Neural cell (in vitro differentiated cells): ENCODE measurements around the gene HCN1. TPM values are rescaled to one million over a fixed set of nuclear protein-coding genes. Genes with fewer than 3 reads are reported as not detected.

ENCODE experiments used
- H2AFZ ChIP-seq: fragments of 200-600, 300-800 bp; sonication (generic), shearing (Covaris generic); 2 replicates; pipeline ENCODE4 v1.6.0; 2014; ENCODE audit warnings: low read depth, mild to moderate bottlenecking, antibody characterized with exemption, low read length, moderate library complexity
- H3F3A ChIP-seq: fragments of 200-600 bp; shearing (Covaris generic); 2 replicates; pipeline ENCODE4 v1.6.1; 2016; ENCODE audit warnings: mild to moderate bottlenecking, moderate library complexity, mixed read lengths, antibody characterized with exemption, low read length; ENCODE audit not compliant: insufficient read depth, poor library complexity, severe bottlenecking
- H3K27ac ChIP-seq: fragments of 200-600, 300-800 bp; sonication (generic), shearing (Covaris generic); 2 replicates; pipeline ENCODE4 v1.5.1; 2014; ENCODE audit warnings: mild to moderate bottlenecking, low read length, moderate library complexity
- H3K27me3 ChIP-seq: fragments of 300-800, 200-600 bp; sonication (generic), shearing (Covaris generic); 2 replicates; pipeline ENCODE4 v1.6.0; 2014; ENCODE audit warnings: mild to moderate bottlenecking, low read depth, low read length, moderate library complexity; ENCODE audit not compliant: insufficient read depth
- H3K36me3 ChIP-seq: fragments of 300-800, 200-600 bp; sonication (generic), shearing (Covaris generic); 2 replicates; pipeline ENCODE4 v1.5.1; 2014; ENCODE audit warnings: mild to moderate bottlenecking, antibody characterized with exemption, low read length, moderate library complexity; ENCODE audit not compliant: insufficient read depth
- H3K4me2 ChIP-seq: fragments of 300-800, 200-600 bp; sonication (generic), shearing (Covaris generic); 2 replicates; pipeline ENCODE4 v1.6.0; 2014; ENCODE audit warnings: mild to moderate bottlenecking, low read length
- H3K4me3 ChIP-seq: fragments of 300-800, 200-600 bp; sonication (generic), shearing (Covaris generic); 2 replicates; pipeline ENCODE4 v1.5.1; 2014; ENCODE audit warnings: mild to moderate bottlenecking, low read length, moderate library complexity
- H3K79me2 ChIP-seq: fragments of 200-600 bp; shearing (Covaris generic); replicated peaks from 2 replicates; pipeline ENCODE4 v1.6.0; 2014; ENCODE audit warnings: mild to moderate bottlenecking, low read length, moderate library complexity; ENCODE audit not compliant: insufficient read depth
- H3K9ac ChIP-seq: fragments of 300-800, 200-600 bp; sonication (generic), shearing (Covaris generic); 2 replicates; pipeline ENCODE4 v1.6.1; 2016; ENCODE audit warnings: mild to moderate bottlenecking, low read length, mixed read lengths
- H3K9me2 ChIP-seq: fragments of 200-600 bp; shearing (Covaris generic); 2 replicates; pipeline ENCODE4 v1.6.1; 2016; ENCODE audit warnings: mild to moderate bottlenecking, low read length, mixed read lengths; ENCODE audit not compliant: insufficient read depth
- H3K9me3 ChIP-seq: fragments of 200-600, 300-800 bp; sonication (generic), shearing (Covaris generic); 2 replicates; pipeline ENCODE4 v1.6.1; 2016; ENCODE audit warnings: mild to moderate bottlenecking, mixed run types, low read length, moderate library complexity, mixed read lengths
- H4K20me1 ChIP-seq: fragments of 200-600 bp; shearing (Covaris generic); 2 replicates; pipeline ENCODE4 v1.6.1; 2016; ENCODE audit warnings: mild to moderate bottlenecking, mixed run types; ENCODE audit not compliant: insufficient read depth
- EP300 ChIP-seq: fragments of 450-650 bp; conservative IDR thresholded peaks from 2 replicates; pipeline ENCODE4 v1.6.1; 2014; ENCODE audit warnings: antibody characterized with exemption, mild to moderate bottlenecking, moderate library complexity; ENCODE audit not compliant: poor library complexity, severe bottlenecking
- EZH2 ChIP-seq: fragments of 200-600, 300-800 bp; shearing (Covaris generic), sonication (generic); IDR thresholded peaks from 2 replicates; pipeline ENCODE4 v1.6.1; 2014; ENCODE audit warnings: antibody characterized with exemption, low read length, borderline replicate concordance, mild to moderate bottlenecking; ENCODE audit not compliant: insufficient read depth, poor library complexity, severe bottlenecking
- MXI1 ChIP-seq: fragments of 450-650 bp; conservative IDR thresholded peaks from 2 replicates; pipeline ENCODE4 v1.6.1; 2014; ENCODE audit warnings: antibody characterized with exemption, mild to moderate bottlenecking; ENCODE audit not compliant: poor library complexity, severe bottlenecking
- POLR2AphosphoS5 ChIP-seq: IDR thresholded peaks from 2 replicates; pipeline ENCODE4 v1.6.1; 2012
- RAD21 ChIP-seq: fragments of 450-650 bp; conservative IDR thresholded peaks from 2 replicates; pipeline ENCODE4 v1.6.1; 2014; ENCODE audit warnings: antibody characterized with exemption, mild to moderate bottlenecking, moderate library complexity
- SMC3 ChIP-seq: fragments of 450-650 bp; conservative IDR thresholded peaks from 2 replicates; pipeline ENCODE4 v1.6.1; 2014; ENCODE audit warnings: antibody characterized with exemption, mild to moderate bottlenecking, moderate library complexity; ENCODE audit not compliant: poor library complexity
- TAF1 ChIP-seq: IDR thresholded peaks from 2 replicates; pipeline ENCODE4 v1.6.1; 2012; ENCODE audit warnings: low read depth
- polyA plus RNA-seq: library from polyadenylated mRNA; depleted of rRNA; stranded (reverse); fragments of >200 nt; gene quantifications from 2 replicates; pipeline ENCODE4 v1.2.3, GENCODE V29; 2014
- TF ChIP-seq, protein P1 (sequence below): fragments of 450-650 bp; IDR thresholded peaks from 2 replicates; pipeline ENCODE4 v1.5.1; 2014; ENCODE audit warnings: antibody characterized with exemption, mild to moderate bottlenecking, moderate library complexity; ENCODE audit not compliant: poor library complexity, severe bottlenecking
- TF ChIP-seq, protein P2 (sequence below): IDR thresholded peaks from 2 replicates; pipeline ENCODE4 v1.6.1; 2012; ENCODE audit warnings: borderline replicate concordance

HCN1 gene
- polyA plus RNA-seq, 1 donor from 2014 or later: 1.4 TPM

DNA sequence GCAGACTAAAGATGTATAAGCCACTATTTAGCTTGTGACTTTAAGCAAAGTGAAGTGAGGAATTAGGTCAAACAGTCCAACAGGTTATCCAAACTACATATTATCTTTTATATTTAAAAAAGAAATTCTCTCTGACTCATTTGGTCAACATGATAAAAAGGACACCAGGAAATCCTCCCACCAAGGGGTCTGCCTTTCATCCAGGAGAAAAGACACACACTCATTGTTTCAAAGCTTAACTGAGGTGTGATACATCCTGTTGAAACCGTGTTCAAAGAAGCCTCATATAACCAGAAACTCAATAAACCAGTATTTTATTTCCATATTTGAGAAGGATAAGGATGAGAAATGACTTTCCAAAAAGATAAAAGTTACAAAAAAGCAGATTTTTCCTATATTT is 417.1 kb downstream of the HCN1 start:
- H4K20me1 ChIP-seq: no peaks in the 10 kb centered on the region
- no peak overlapping the region for H3K4me2 ChIP-seq
- H3F3A ChIP-seq: no peaks in the 10 kb centered on the region
- H3K4me3 ChIP-seq: no peak overlapping the region
- H3K9me3 ChIP-seq: no peaks in the 10 kb centered on the region
- no peaks in the 10 kb centered on the region for H3K27me3 ChIP-seq
- H3K36me3 ChIP-seq: no peaks in the 10 kb centered on the region
- H3K9ac ChIP-seq: no peak overlapping the region
- TF ChIP-seq MXI1 (no peak), EZH2 (no peak), POLR2AphosphoS5 (no peak)
- TF ChIP-seq, protein P1, sequence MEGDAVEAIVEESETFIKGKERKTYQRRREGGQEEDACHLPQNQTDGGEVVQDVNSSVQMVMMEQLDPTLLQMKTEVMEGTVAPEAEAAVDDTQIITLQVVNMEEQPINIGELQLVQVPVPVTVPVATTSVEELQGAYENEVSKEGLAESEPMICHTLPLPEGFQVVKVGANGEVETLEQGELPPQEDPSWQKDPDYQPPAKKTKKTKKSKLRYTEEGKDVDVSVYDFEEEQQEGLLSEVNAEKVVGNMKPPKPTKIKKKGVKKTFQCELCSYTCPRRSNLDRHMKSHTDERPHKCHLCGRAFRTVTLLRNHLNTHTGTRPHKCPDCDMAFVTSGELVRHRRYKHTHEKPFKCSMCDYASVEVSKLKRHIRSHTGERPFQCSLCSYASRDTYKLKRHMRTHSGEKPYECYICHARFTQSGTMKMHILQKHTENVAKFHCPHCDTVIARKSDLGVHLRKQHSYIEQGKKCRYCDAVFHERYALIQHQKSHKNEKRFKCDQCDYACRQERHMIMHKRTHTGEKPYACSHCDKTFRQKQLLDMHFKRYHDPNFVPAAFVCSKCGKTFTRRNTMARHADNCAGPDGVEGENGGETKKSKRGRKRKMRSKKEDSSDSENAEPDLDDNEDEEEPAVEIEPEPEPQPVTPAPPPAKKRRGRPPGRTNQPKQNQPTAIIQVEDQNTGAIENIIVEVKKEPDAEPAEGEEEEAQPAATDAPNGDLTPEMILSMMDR: no peak
- H3K27ac ChIP-seq: no peak overlapping the region
- no peaks in the 10 kb centered on the region for H3K79me2 ChIP-seq
- no peak overlapping the region for H2AFZ ChIP-seq
- no peaks in the 10 kb centered on the region for H3K9me2 ChIP-seq

DNA sequence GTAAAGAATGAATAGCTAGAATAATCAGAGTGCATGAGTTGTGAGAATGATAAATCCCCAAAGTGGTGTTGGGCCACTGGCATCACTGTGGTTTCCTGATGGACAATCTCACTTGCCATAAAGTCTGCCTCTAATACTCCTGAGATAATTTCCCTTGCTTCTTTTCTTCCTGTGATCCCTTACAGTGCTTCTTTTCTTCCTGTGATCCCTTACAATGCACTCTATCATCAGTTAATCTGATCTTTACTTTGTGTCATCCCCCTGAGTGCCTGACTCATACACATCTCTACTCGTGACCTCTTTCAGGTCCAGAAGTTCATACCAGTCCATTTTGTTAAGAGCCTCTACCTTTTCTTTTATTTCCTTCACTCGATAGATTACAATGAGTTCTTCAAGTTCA is 418.3 kb downstream of the HCN1 start:
- TF ChIP-seq, protein P2, sequence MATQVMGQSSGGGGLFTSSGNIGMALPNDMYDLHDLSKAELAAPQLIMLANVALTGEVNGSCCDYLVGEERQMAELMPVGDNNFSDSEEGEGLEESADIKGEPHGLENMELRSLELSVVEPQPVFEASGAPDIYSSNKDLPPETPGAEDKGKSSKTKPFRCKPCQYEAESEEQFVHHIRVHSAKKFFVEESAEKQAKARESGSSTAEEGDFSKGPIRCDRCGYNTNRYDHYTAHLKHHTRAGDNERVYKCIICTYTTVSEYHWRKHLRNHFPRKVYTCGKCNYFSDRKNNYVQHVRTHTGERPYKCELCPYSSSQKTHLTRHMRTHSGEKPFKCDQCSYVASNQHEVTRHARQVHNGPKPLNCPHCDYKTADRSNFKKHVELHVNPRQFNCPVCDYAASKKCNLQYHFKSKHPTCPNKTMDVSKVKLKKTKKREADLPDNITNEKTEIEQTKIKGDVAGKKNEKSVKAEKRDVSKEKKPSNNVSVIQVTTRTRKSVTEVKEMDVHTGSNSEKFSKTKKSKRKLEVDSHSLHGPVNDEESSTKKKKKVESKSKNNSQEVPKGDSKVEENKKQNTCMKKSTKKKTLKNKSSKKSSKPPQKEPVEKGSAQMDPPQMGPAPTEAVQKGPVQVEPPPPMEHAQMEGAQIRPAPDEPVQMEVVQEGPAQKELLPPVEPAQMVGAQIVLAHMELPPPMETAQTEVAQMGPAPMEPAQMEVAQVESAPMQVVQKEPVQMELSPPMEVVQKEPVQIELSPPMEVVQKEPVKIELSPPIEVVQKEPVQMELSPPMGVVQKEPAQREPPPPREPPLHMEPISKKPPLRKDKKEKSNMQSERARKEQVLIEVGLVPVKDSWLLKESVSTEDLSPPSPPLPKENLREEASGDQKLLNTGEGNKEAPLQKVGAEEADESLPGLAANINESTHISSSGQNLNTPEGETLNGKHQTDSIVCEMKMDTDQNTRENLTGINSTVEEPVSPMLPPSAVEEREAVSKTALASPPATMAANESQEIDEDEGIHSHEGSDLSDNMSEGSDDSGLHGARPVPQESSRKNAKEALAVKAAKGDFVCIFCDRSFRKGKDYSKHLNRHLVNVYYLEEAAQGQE: no peak
- no peak for TF ChIP-seq MXI1
- Histone ChIP-seq H3K79me2 (no peaks in the 10 kb centered on the region), H3K27ac (no peak overlapping the region), H4K20me1 (no peaks in the 10 kb centered on the region), H2AFZ (no peak overlapping the region), H3K4me3 (no peak overlapping the region), H3K27me3 (no peaks in the 10 kb centered on the region), H3K36me3 (no peaks in the 10 kb centered on the region), H3K9me2 (no peaks in the 10 kb centered on the region), H3F3A (no peaks in the 10 kb centered on the region), H3K9me3 (no peaks in the 10 kb centered on the region), H3K4me2 (no peak overlapping the region), H3K9ac (no peak overlapping the region)

DNA sequence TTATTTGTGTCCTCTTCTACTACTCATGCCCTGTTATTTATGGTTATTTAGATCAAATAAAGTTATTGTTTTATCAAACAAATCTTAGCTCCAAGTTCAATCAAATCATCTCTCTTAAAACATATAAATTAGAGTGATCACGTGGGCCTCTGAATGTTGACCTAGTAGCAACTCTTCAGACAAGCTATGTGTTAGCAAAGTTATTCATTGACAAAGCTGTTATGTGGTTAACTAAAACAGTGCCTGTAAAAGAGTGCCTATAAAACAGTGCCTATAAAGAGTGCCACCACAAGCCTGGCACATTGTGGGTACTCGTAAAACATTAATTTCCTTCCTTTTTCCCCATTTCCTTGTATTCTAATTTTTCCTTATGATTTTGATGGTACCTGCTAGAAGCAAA is 421.9 kb downstream of the HCN1 start:
- H3K79me2 ChIP-seq: no peaks in the 10 kb centered on the region
- no peaks in the 10 kb centered on the region for H3K9me2 ChIP-seq
- no peak overlapping the region for H3K4me3 ChIP-seq
- no peak overlapping the region for H2AFZ ChIP-seq
- H4K20me1 ChIP-seq: no peaks in the 10 kb centered on the region
- no peak overlapping the region for H3K4me2 ChIP-seq
- H3K27ac ChIP-seq: no peak overlapping the region
- no peaks in the 10 kb centered on the region for H3F3A ChIP-seq
- no peaks in the 10 kb centered on the region for H3K9me3 ChIP-seq
- no peaks in the 10 kb centered on the region for H3K27me3 ChIP-seq
- H3K9ac ChIP-seq: no peak overlapping the region
- H3K36me3 ChIP-seq: no peaks in the 10 kb centered on the region
- TF ChIP-seq, protein P2: no peak
- no peak for TF ChIP-seq MXI1
- TF ChIP-seq, protein P1: no peak
- no peak for TF ChIP-seq EP300
- TF ChIP-seq RAD21: no peak
- TF ChIP-seq TAF1: no peak
- TF ChIP-seq POLR2AphosphoS5: no peak
- TF ChIP-seq EZH2: no peak
- TF ChIP-seq SMC3: no peak
